ENCODE data around the gene FGGY. TPM values are rescaled to one million over a fixed set of nuclear protein-coding genes. Genes with fewer than 3 reads are reported as not detected.

FGGY gene
- total RNA-seq, 2 donors from 2014 or later, result 12.2 to 17.4 TPM

DNA sequence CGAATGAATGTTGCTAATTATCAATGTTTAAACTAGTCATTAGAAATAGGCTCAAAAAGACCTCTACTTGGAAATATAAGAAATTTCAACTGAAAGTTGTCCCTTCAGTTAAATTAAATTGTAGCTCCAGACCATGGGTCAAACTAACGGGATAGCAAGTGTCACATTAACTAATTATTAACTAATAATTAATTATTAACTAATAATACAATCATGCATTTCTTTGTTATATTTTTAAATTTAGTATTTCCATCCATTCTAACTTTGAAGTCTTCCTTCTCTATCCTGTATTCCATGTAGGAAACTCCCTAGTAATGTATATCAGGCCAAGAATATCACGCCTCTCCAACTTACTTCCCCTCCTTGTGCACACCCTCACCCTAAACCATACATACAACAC is 474.5 kb downstream of the FGGY start:
- Histone ChIP-seq H3K4me1 (peaks cover 11% of the 10 kb centered on the region), H3K27ac (no peak overlapping the region), H3K9me3 (no peaks in the 10 kb centered on the region), H3K36me3 (replicated peaks in 1 of 2; ENCODE audit: insufficient read depth in 1 of 2, low read depth in 2 of 2) (no peaks in the 10 kb centered on the region), H3K27me3 (no peaks in the 10 kb centered on the region), H3K4me3 (no peak overlapping the region)
- DNase-seq, result no peak
- TF ChIP-seq, protein P1, sequence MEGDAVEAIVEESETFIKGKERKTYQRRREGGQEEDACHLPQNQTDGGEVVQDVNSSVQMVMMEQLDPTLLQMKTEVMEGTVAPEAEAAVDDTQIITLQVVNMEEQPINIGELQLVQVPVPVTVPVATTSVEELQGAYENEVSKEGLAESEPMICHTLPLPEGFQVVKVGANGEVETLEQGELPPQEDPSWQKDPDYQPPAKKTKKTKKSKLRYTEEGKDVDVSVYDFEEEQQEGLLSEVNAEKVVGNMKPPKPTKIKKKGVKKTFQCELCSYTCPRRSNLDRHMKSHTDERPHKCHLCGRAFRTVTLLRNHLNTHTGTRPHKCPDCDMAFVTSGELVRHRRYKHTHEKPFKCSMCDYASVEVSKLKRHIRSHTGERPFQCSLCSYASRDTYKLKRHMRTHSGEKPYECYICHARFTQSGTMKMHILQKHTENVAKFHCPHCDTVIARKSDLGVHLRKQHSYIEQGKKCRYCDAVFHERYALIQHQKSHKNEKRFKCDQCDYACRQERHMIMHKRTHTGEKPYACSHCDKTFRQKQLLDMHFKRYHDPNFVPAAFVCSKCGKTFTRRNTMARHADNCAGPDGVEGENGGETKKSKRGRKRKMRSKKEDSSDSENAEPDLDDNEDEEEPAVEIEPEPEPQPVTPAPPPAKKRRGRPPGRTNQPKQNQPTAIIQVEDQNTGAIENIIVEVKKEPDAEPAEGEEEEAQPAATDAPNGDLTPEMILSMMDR (IDR thresholded peaks at IDR 0.05), result no peak
- no peak for TF ChIP-seq POLR2A (IDR thresholded peaks at IDR 0.05)
- intact Hi-C loops (cut with DNase I), result no loop called here
- WGBS, 2 donors, result 77 to 80% methylated on average over 3 of the region's 3 CpGs
- no peak for ATAC-seq

DNA sequence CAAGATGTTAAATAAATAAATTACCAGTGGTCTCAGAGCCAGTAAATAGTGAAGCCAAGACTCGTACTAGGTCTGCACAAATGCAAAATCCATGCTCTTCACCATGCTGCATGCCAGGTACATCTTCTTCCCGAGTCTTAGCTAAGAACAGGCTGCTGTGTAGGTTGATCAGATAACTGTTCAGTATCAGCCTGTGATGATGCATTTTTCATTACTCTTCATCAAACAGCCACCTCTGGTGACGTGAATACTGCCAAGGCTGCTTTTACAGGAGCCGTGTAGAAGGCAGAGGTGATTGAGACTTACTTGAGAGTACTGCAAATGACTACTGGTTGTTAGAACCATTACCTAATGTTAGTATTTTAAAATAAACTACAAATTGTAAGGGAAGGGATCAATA is 478.6 kb downstream of the FGGY start:
- intact Hi-C loops (cut with DNase I), result no loop called here
- TF ChIP-seq, protein P1 (IDR thresholded peaks at IDR 0.05), result no peak
- no peak for TF ChIP-seq POLR2A (IDR thresholded peaks at IDR 0.05)
- Histone ChIP-seq H3K27me3 (no peaks in the 10 kb centered on the region), H3K4me3 (no peak overlapping the region), H3K27ac (no peak overlapping the region), H3K36me3 (replicated peaks in 1 of 2; ENCODE audit: insufficient read depth in 1 of 2, low read depth in 2 of 2) (no peaks in the 10 kb centered on the region), H3K9me3 (no peaks in the 10 kb centered on the region), H3K4me1 (peaks cover 4% of the 10 kb centered on the region)
- 85 to 87% methylated on average over 4 of the region's 4 CpGs for WGBS, 2 donors
- DNase-seq (no peak), ATAC-seq (no peak)

DNA sequence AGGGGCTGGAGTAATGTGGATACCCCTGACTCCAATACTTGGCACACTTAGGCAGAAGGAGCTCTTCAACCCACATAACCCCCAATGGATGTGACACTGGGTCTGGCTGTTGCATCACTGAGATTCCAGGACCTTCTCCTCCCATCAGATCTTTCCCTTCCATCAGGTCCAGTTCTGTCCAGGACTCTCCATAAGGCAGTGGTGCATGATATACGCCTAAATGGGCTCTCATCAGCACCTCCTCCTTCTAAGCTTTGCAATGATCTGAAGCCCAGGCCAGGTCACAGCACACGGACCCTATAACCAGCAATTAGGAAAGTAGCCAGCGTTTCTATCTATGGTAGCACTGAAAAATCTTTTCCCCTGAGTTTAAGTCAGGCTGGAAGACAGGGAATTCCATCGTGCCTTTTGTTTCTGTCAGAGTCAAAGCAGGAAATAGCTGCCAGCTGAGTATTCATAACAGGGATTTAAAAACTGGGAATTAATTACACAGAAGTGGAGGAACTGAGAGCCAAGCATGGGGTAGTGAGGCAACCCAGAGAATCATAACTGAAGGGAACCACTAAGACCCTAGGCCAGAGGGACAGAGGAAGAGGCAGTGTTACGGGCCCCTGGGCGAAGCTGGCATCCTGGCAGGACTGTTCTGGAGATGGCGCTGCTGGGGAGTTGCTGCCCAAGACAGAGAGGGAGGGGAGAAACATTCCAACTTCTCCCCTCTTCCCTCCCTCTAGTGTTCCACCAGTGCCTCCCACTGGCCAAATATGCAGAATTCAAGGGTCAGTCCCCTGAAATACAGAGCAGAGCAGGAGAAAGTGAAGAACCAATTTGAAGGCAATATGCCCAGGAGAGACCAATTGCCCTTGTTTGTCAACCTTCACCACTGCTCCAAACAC is 480.3 kb downstream of the FGGY start:
- H3K27me3 ChIP-seq, result no peaks in the 10 kb centered on the region
- intact Hi-C loops (cut with DNase I), result no loop called here
- H3K9me3 ChIP-seq, result no peaks in the 10 kb centered on the region
- no peak for ATAC-seq
- WGBS, 2 donors, result 76% methylated on average over 7 of the region's 7 CpGs
- H3K4me1 ChIP-seq, result peaks cover 1% of the 10 kb centered on the region
- H3K27ac ChIP-seq, result no peak overlapping the region
- DNase-seq, result no peak
- H3K4me3 ChIP-seq, result no peak overlapping the region
- H3K36me3 ChIP-seq (replicated peaks in 1 of 2; ENCODE audit: insufficient read depth in 1 of 2, low read depth in 2 of 2), result no peaks in the 10 kb centered on the region
- no peak for TF ChIP-seq POLR2A (IDR thresholded peaks at IDR 0.05)
- TF ChIP-seq, protein P1 (IDR thresholded peaks at IDR 0.05), result no peak

DNA sequence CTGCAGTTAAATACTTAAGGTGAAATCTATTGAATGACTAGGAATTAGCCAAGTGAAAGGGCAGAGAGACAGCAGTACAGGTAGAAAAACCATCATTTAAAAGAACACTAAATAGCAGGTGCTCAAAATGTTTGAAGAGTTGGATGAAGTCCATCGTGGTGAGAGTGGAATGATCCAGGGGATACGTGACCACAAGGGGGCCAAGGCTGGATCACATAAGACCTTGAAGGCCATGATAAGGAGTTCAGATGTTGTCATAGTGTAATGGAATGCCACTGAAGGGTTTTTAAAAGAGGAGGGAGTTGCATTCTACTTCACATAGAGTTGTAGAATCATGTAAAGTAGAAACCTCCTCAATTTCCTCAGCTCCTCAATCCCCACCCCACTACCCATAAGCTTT is 483.1 kb downstream of the FGGY start:
- no peaks in the 10 kb centered on the region for H3K4me1 ChIP-seq
- no peaks in the 10 kb centered on the region for H3K27me3 ChIP-seq
- 21 to 32% methylated on average over 2 of the region's 2 CpGs for WGBS, 2 donors
- intact Hi-C loops (cut with DNase I), result no loop called here
- no peak overlapping the region for H3K27ac ChIP-seq
- TF ChIP-seq, protein P1 (IDR thresholded peaks at IDR 0.05), result peak in 1 of 7 experiments; percentile 17
- TF ChIP-seq POLR2A (IDR thresholded peaks at IDR 0.05), result no peak
- no peak overlapping the region for H3K4me3 ChIP-seq
- ATAC-seq (no peak), DNase-seq (peak in 1 of 4 donors; percentile 31)
- H3K9me3 ChIP-seq, result no peaks in the 10 kb centered on the region
- no peaks in the 10 kb centered on the region for H3K36me3 ChIP-seq (replicated peaks in 1 of 2; ENCODE audit: insufficient read depth in 1 of 2, low read depth in 2 of 2)

DNA sequence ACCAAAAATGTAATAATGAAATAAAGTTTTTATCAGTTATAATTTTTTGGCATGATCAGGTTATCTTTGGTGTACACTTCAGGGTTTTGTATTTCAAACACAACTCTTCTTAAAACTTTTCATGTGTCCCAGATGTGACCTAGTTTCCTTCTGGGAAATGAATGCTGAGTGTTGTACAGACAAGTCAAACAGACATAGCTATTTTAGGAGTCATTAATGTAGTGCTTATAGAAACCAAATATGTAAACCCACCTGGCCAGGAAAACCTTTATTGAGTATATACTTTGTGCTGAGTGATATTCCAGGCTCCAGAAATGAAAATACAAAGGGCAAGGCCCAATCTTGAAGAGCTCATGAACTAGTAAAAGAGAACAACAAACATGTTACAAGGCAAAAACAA is 491.9 kb downstream of the FGGY start:
- no peak overlapping the region for H3K4me3 ChIP-seq
- no peak overlapping the region for H3K27ac ChIP-seq
- ATAC-seq (no peak), DNase-seq (no peak)
- intact Hi-C loops (cut with DNase I), result no loop called here
- TF ChIP-seq, protein P1 (IDR thresholded peaks at IDR 0.05), result no peak
- TF ChIP-seq POLR2A (IDR thresholded peaks at IDR 0.05), result no peak
- no peaks in the 10 kb centered on the region for H3K9me3 ChIP-seq
- no peaks in the 10 kb centered on the region for H3K4me1 ChIP-seq
- H3K27me3 ChIP-seq, result no peaks in the 10 kb centered on the region
- H3K36me3 ChIP-seq (replicated peaks in 1 of 2; ENCODE audit: insufficient read depth in 1 of 2, low read depth in 2 of 2), result no peaks in the 10 kb centered on the region

All from body of pancreas (tissue), 4 donors.